OCI-LY7 (cell line): ENCODE results near the gene CLCF1. TPM values are rescaled to one million over a fixed set of nuclear protein-coding genes. Genes with fewer than 3 reads are reported as not detected.

Experiments
- BruUV-seq: library from RNA; stranded (reverse); fragments of 400-500 nt; replicated peaks from 2 replicates; lab custom pipeline; 2021; lab: Mats Ljungman, UMichigan
- CTCF ChIA-PET: fragments of 300-600 bp; sonication (Branson Sonifier 250); formaldehyde crosslinking; loops from one replicate; lab custom pipeline; 2022; ENCODE audit warnings: antibody characterized with exemption; ENCODE audit not compliant: unreplicated experiment; lab: Charles Lee
- POLR2A ChIA-PET: fragments of 300-600 bp; sonication (Branson Sonifier 250); formaldehyde crosslinking; loops from one replicate; lab custom pipeline; 2022; ENCODE audit warnings: antibody characterized with exemption; lab: Charles Lee
- DNase-seq: peaks from one replicate; pipeline ENCODE4 v3.0.0-alpha.2; 2015; ENCODE audit warnings: low spot score
- H2AFZ ChIP-seq: fragments of 200-600 bp; sonication (generic), shearing (Covaris generic); 2 replicates; pipeline ENCODE4 v1.6.1; 2014; ENCODE audit warnings: mild to moderate bottlenecking, antibody characterized with exemption, low read length, moderate library complexity
- H3K27ac ChIP-seq: fragments of 200-600 bp; sonication (generic); 2 replicates; pipeline ENCODE4 v1.5.1; 2014; ENCODE audit warnings: mixed run types, low read depth, mild to moderate bottlenecking, moderate library complexity, low read length, inconsistent platforms; ENCODE audit not compliant: poor library complexity, severe bottlenecking
- H3K36me3 ChIP-seq: fragments of 200-600 bp; sonication (generic); 2 replicates; pipeline ENCODE4 v1.6.1; 2014; ENCODE audit warnings: mild to moderate bottlenecking, antibody characterized with exemption, low read length, moderate library complexity, mixed read lengths; ENCODE audit not compliant: insufficient read depth
- H3K4me1 ChIP-seq: fragments of 200-600 bp; sonication (generic); 2 replicates; pipeline ENCODE4 v1.5.1; 2014; ENCODE audit warnings: mild to moderate bottlenecking, low read length; ENCODE audit not compliant: insufficient read depth, poor library complexity, severe bottlenecking
- H3K4me2 ChIP-seq: fragments of 200-600 bp; sonication (generic); 2 replicates; pipeline ENCODE4 v1.6.1; 2014; ENCODE audit warnings: mild to moderate bottlenecking, low read length
- H3K4me3 ChIP-seq: fragments of 200-600 bp; sonication (generic); 2 replicates; pipeline ENCODE4 v1.5.1; 2014; ENCODE audit warnings: mild to moderate bottlenecking, low read depth, low read length; ENCODE audit not compliant: poor library complexity, severe bottlenecking
- H3K79me2 ChIP-seq: fragments of 200-600 bp; sonication (generic); 2 replicates; pipeline ENCODE4 v1.6.1; 2016; ENCODE audit warnings: low read depth, mild to moderate bottlenecking, low read length, moderate library complexity, mixed read lengths; ENCODE audit not compliant: insufficient read depth
- H3K9me2 ChIP-seq: fragments of 200-600 bp; sonication (generic); 2 replicates; pipeline ENCODE4 v1.6.1; 2016; ENCODE audit warnings: mild to moderate bottlenecking, low read length, mixed read lengths; ENCODE audit not compliant: insufficient read depth
- H3K9me3 ChIP-seq: fragments of 200-600 bp; sonication (generic); 2 replicates; pipeline ENCODE4 v1.6.1; 2014; ENCODE audit warnings: mild to moderate bottlenecking, mixed run types, low read length, mixed read lengths
- H4K20me1 ChIP-seq: fragments of 200-600 bp; sonication (generic); 2 replicates; pipeline ENCODE4 v1.6.1; 2014; ENCODE audit warnings: mild to moderate bottlenecking, antibody characterized with exemption, low read length, moderate library complexity, mixed read lengths; ENCODE audit not compliant: insufficient read depth
- CTCF ChIP-seq: fragments of 200-600 bp; sonication (generic); conservative IDR thresholded peaks from 2 replicates; pipeline ENCODE4 v1.5.1; 2014; ENCODE audit warnings: mild to moderate bottlenecking, antibody characterized with exemption, low read length, moderate library complexity, mixed read lengths
- EZH2phosphoT487 ChIP-seq: fragments of 200-600 bp; sonication (generic); IDR thresholded peaks from 2 replicates; pipeline ENCODE4 v1.6.1; 2018; ENCODE audit warnings: low read depth, borderline replicate concordance, mild to moderate bottlenecking, mixed run types, antibody characterized with exemption, low read length, moderate library complexity, mixed read lengths
- intact Hi-C: fragments of 100-400 bp; cut with micrococcal nuclease; formaldehyde crosslinking; loops from one replicate; pipeline ENCODE4 v1.10.0; 2022; ENCODE audit not compliant: unreplicated experiment
- total RNA-seq, 2 experiments: library from RNA; depleted of rRNA in 1 of 2; stranded (reverse); fragments of >200 nt in 1 of 2; shearing (Covaris generic) in 1 of 2; gene quantifications; 2 replicates each; pipeline ENCODE4 v1.2.3, GENCODE V29; 2014 to 2022

Gene CLCF1
- total RNA-seq, 2 experiments from 2014 or later = 0.34 to 0.35 TPM

DNA sequence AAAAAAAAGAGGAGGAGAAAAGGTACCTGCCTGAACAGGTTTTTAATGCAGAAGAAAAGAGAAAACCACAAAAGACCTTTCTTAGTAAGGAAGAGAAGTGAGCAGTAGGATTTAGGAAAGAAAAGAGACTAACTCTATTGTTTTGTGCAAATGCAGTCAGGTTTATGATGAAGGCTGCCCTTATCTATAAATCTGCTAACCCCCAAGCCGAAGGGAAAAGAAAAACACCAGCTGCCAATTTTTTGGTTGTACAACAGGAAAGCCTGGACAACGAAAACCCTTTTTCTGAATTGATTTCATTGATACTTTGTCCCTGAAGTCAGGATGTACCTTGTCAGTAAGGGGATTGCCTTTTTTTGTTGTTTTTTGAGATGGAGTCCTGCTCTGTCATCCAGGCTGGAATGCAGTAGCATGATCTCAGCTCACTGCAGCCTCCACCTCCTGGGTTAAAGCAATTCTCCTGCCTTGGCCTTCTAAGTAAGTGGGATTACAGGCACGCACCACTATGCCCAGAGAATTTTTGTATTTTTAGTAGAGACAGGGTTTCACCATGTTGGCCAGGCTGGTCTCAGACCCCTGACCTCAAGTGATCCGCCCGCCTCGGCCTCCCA, 41.2 kb downstream of the CLCF1 start:
- Histone ChIP-seq H2AFZ (no peak overlapping the region), H4K20me1 (no peaks in the 10 kb centered on the region), H3K9me2 (no peaks in the 10 kb centered on the region), H3K4me1 (no peaks in the 10 kb centered on the region), H3K9me3 (no peaks in the 10 kb centered on the region), H3K4me3 (no peak overlapping the region), H3K36me3 (no peaks in the 10 kb centered on the region), H3K4me2 (no peak overlapping the region), H3K27ac (no peak overlapping the region), H3K79me2 (no peaks in the 10 kb centered on the region)
- BruUV-seq = no TSS peak
- CTCF ChIA-PET = no interaction called here
- no peak for DNase-seq
- TF ChIP-seq EZH2phosphoT487 (no peak), CTCF (no peak)
- intact Hi-C loops = no loop called here
- POLR2A ChIA-PET = interaction anchor here (0.7 kb wide), 1 partner anchor 713 kb away, joined by 3 read pairs; no protein-coding TSS in a partner anchor

DNA sequence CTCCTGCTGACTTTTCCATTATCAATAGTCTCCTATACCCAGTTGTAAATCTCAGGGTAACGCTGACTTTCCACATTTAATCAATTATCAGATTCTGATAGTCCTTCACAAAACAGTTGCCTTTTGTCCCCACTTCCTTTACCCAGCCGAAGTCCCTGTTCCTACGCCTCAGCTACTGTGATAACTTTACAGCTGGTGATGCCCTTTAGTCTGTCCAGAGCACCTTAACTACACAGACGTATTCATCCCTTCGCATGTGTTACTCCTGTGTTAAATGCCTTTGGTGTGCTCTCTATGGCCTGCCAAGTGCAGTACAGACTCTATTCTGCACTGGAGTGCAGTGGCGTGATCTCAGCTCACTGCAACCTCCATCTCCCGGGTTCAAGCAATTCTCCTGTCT, 49.9 kb downstream of the CLCF1 start:
- no peaks in the 10 kb centered on the region for H3K36me3 ChIP-seq
- H3K9me3 ChIP-seq = no peaks in the 10 kb centered on the region
- no peaks in the 10 kb centered on the region for H4K20me1 ChIP-seq
- peaks cover 3% of the 10 kb centered on the region for H3K4me1 ChIP-seq
- H3K9me2 ChIP-seq = no peaks in the 10 kb centered on the region
- BruUV-seq = no TSS peak
- no peak overlapping the region for H3K4me3 ChIP-seq
- no peaks in the 10 kb centered on the region for H3K79me2 ChIP-seq
- ChIA-PET CTCF (no interaction called here), POLR2A (interaction anchor here (0.6 to 1.0 kb wide), 2 partner anchors 58 to 530 kb away, joined by 3 to 4 read pairs; no protein-coding TSS in a partner anchor)
- H3K27ac ChIP-seq = no peak overlapping the region
- intact Hi-C loops = no loop called here
- no peak for TF ChIP-seq EZH2phosphoT487
- no peak for TF ChIP-seq CTCF
- no peak overlapping the region for H3K4me2 ChIP-seq
- no peak overlapping the region for H2AFZ ChIP-seq
- no peak for DNase-seq

DNA sequence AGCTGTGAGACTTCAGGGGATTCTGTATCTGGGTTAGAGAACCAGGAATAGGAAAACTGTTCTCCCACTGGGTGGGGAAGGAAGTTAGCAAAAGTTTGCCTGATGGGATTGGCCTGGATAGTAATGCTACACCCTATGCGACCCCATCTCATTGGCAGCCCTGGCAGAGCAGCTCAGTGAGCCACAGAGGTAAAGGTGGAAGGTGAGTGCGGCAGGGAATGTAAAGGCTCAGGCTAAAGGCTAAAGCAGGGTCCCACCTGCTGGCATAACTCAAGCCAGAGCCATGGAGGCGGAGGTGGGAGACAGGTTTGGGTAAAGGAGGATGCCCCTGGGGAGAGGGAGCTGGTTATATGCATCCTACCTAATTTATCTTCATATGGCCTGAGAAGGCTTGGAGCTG, 51.3 kb downstream of the CLCF1 start:
- TF ChIP-seq CTCF (no peak), EZH2phosphoT487 (no peak)
- H3K36me3 ChIP-seq = no peaks in the 10 kb centered on the region
- peaks cover 9% of the 10 kb centered on the region for H3K4me1 ChIP-seq
- POLR2A ChIA-PET = no interaction called here
- CTCF ChIA-PET = no interaction called here
- H4K20me1 ChIP-seq = no peaks in the 10 kb centered on the region
- H3K9me2 ChIP-seq = no peaks in the 10 kb centered on the region
- no peaks in the 10 kb centered on the region for H3K9me3 ChIP-seq
- no TSS peak for BruUV-seq
- intact Hi-C loops = no loop called here
- H3K79me2 ChIP-seq = no peaks in the 10 kb centered on the region
- no peak overlapping the region for H3K27ac ChIP-seq
- H2AFZ ChIP-seq = no peak overlapping the region
- H3K4me3 ChIP-seq = no peak overlapping the region
- DNase-seq = no peak
- H3K4me2 ChIP-seq = no peak overlapping the region
